Keratinocyte (primary cell): ENCODE data around the gene NCOR1. TPM values are rescaled to one million over a fixed set of nuclear protein-coding genes. Genes with fewer than 3 reads are reported as not detected.
"Not testable (repeated sequence)": the region's sequence is repeated elsewhere in the genome, so short reads cannot be mapped to it uniquely, and the experiment has no call there.

ENCODE experiments used
- DNase-seq: peaks from one replicate; pipeline ENCODE4 v3.0.0-alpha.2; 2011; ENCODE audit warnings: low read depth, missing footprints, low spot score
- FAIRE-seq: peaks from 2 replicates; lab custom pipeline; 2011; peaks lifted over from hg19 to GRCh38; lab: Jason Lieb, UNC
- H2AFZ ChIP-seq: 2 replicates; pipeline ENCODE4 v1.6.0; 2012; ENCODE audit warnings: low read length, control low read depth, inconsistent platforms; ENCODE audit not compliant: control insufficient read depth
- H3K27ac ChIP-seq: 2 replicates; pipeline ENCODE4 v1.5.1; 2011; ENCODE audit warnings: low read length; ENCODE audit not compliant: control insufficient read depth, insufficient read depth
- H3K27me3 ChIP-seq: 3 replicates; pipeline ENCODE4 v1.6.0; 2011; ENCODE audit warnings: low read length; ENCODE audit not compliant: control insufficient read depth, insufficient read depth; ENCODE audit errors: extremely low read depth
- H3K36me3 ChIP-seq, 2 experiments: 2 replicates in 1 of 2; 3 replicates in 1 of 2; pipeline ENCODE4 v1.5.1; 2011; ENCODE audit warnings: low read length in 2 of 2, mild to moderate bottlenecking in 1 of 2; ENCODE audit not compliant: control insufficient read depth in 2 of 2, insufficient read depth in 2 of 2; ENCODE audit errors: extremely low read depth in 1 of 2
- H3K4me1 ChIP-seq: 3 replicates; pipeline ENCODE4 v1.5.1; 2011; ENCODE audit warnings: low read length; ENCODE audit not compliant: control insufficient read depth, insufficient read depth; ENCODE audit errors: extremely low read depth
- H3K4me2 ChIP-seq: 3 replicates; pipeline ENCODE4 v1.6.0; 2011; ENCODE audit warnings: low read depth, low read length; ENCODE audit not compliant: control insufficient read depth, insufficient read depth; ENCODE audit errors: extremely low read depth
- H3K4me3 ChIP-seq, 3 experiments: fragments of 200-600 bp in 1 of 3; sonication (generic) in 1 of 3; 2 replicates in 2 of 3; 3 replicates in 1 of 3; pipeline ENCODE4 v1.5.1; 2011 to 2016; ENCODE audit warnings: low read length in 3 of 3, mild to moderate bottlenecking in 3 of 3, control low read depth in 2 of 3, inconsistent platforms in 1 of 3, low read depth in 1 of 3, mixed read lengths in 1 of 3, mixed run types in 1 of 3, moderate library complexity in 1 of 3; ENCODE audit not compliant: control insufficient read depth in 2 of 3, insufficient read depth in 2 of 3; ENCODE audit errors: extremely low read depth in 1 of 3
- H3K79me2 ChIP-seq: 2 replicates; pipeline ENCODE4 v1.6.0; 2012; ENCODE audit warnings: low read length; ENCODE audit not compliant: control insufficient read depth, insufficient read depth
- H3K9ac ChIP-seq: 3 replicates; pipeline ENCODE4 v1.6.0; 2011; ENCODE audit warnings: low read length; ENCODE audit not compliant: control insufficient read depth, insufficient read depth; ENCODE audit errors: extremely low read depth
- H3K9me1 ChIP-seq: 3 replicates; pipeline ENCODE4 v1.6.0; 2011; ENCODE audit warnings: low read length; ENCODE audit not compliant: control insufficient read depth, insufficient read depth; ENCODE audit errors: extremely low read depth
- H3K9me3 ChIP-seq: 2 replicates; pipeline ENCODE4 v1.5.1; 2012; ENCODE audit warnings: low read depth, low read length; ENCODE audit not compliant: control insufficient read depth
- H4K20me1 ChIP-seq: 3 replicates; pipeline ENCODE4 v1.6.0; 2011; ENCODE audit warnings: low read length; ENCODE audit not compliant: control insufficient read depth, insufficient read depth; ENCODE audit errors: extremely low read depth
- CTCF ChIP-seq, 3 experiments: IDR thresholded peaks in 1 of 3; conservative IDR thresholded peaks in 1 of 3; optimal IDR thresholded peaks in 1 of 3; 2 replicates in 2 of 3; 3 replicates in 1 of 3; pipeline versions ENCODE3 to v1.5.1; 2011; ENCODE audit warnings: low read length in 3 of 3, mild to moderate bottlenecking in 3 of 3, moderate library complexity in 2 of 3, control low read depth in 1 of 3, inconsistent platforms in 1 of 3; ENCODE audit not compliant: insufficient read depth in 2 of 3; ENCODE audit errors: extremely low read depth in 1 of 3
- EZH2 ChIP-seq: IDR thresholded peaks from one replicate; pipeline ENCODE4 v1.6.1; 2012; ENCODE audit warnings: inconsistent platforms, mild to moderate bottlenecking, low read length, moderate library complexity
- dilution Hi-C: fragments of 300-500 bp; cut with MboI; formaldehyde crosslinking; loops from one replicate; pipeline ENCODE4 v1.7.0; 2020; ENCODE audit warnings: low sequenced_read_pairs; ENCODE audit not compliant: extremely low pct_ligation_motif_present
- polyA plus RNA-seq, 5 experiments: library from polyadenylated mRNA; depleted of rRNA in 3 of 5; stranded (reverse) in 3 of 5; stranded (forward) in 1 of 5; unstranded in 1 of 5; fragments of >200 nt; gene quantifications; 1 replicate in 1 of 5; 2 replicates in 3 of 5; 3 replicates in 1 of 5; pipeline versions ENCODE4 v1.2.1 to v1.2.3, GENCODE V29; 2011 to 2012; ENCODE audit warnings: missing spikeins in 2 of 5, low read depth in 1 of 5, low replicate concordance in 1 of 5

Gene NCOR1
- polyA plus RNA-seq, 1 donor (not counting 4 experiments of a cell fraction or from before 2014, with no cell fraction given), result 59.8 TPM

GRCh38 chr17:16217002-16217635 is 1.8 kb upstream of the NCOR1 start, which contains the start of gene PIGL:
Gene PIGL, plus strand, starts transcription at chr17:16217210. Its CDS starts 17 bp downstream, at chr17:16217227.
- Histone ChIP-seq H3K4me3 (peak within 1 kb of the TSS; percentile 88 to 93 (median 89)), H3K36me3 (no peaks in the 10 kb centered on the region), H3K4me2 (peak within 1 kb of the TSS; percentile 86), H3K9me3 (no peaks in the 10 kb centered on the region), H3K79me2 (peaks cover 67% of the 10 kb centered on the region), H3K9ac (peak within 1 kb of the TSS; percentile 92), H3K9me1 (no peaks in the 10 kb centered on the region), H2AFZ (peak within 1 kb of the TSS; percentile 93), H3K27me3 (no peaks in the 10 kb centered on the region), H3K4me1 (no peaks in the 10 kb centered on the region), H3K27ac (peak within 1 kb of the TSS; percentile 81), H4K20me1 (no peaks in the 10 kb centered on the region)
- peak; percentile 62 for FAIRE-seq
- dilution Hi-C loops, result no loop called here
- peak; percentile 30 for DNase-seq
- TF ChIP-seq EZH2, result no peak
- TF ChIP-seq CTCF (optimal IDR thresholded peaks at IDR 0.05 in 1 of 3, IDR thresholded peaks at IDR 0.05 in 1 of 3, conservative IDR thresholded peaks at IDR 0.05 in 1 of 3; ENCODE audit: extremely low read depth in 1 of 3, insufficient read depth in 2 of 3, low read length in 3 of 3), result peak in 1 of 3 experiments; percentile 13

GRCh38 chr17:16216341-16217001 is 1.1 kb upstream of the NCOR1 start:
- H3K4me1 ChIP-seq, H3K27me3 ChIP-seq, H3K36me3 ChIP-seq, FAIRE-seq, H3K9me1 ChIP-seq, H4K20me1 ChIP-seq, dilution Hi-C loops, H3K9me3 ChIP-seq, DNase-seq: not testable (repeated sequence)
- H3K4me2 ChIP-seq, result peak overlapping the region; percentile 74
- peak overlapping the region; percentile 81 for H3K27ac ChIP-seq
- H3K79me2 ChIP-seq, result peaks cover 73% of the 10 kb centered on the region
- peak overlapping the region; percentile 92 for H3K9ac ChIP-seq
- peak overlapping the region in 2 of 3 experiments; percentile 89 to 93 for H3K4me3 ChIP-seq
- peak overlapping the region; percentile 68 for H2AFZ ChIP-seq
